Brain microvascular endothelial cell (primary cell): ENCODE data around the gene ME2.
"Not testable (repeated sequence)": the region's sequence is repeated elsewhere in the genome, so short reads cannot be mapped to it uniquely, and the experiment has no call there.

Experiments used
- DNase-seq: peaks from one replicate; pipeline ENCODE4 v3.0.0-alpha.2; 2020
- H3K27ac ChIP-seq: fragments of 250-450 bp; sonication (Bioruptor Pico); 2 replicates; pipeline ENCODE4 v1.5.1; 2020; ENCODE audit warnings: mild to moderate bottlenecking, moderate library complexity
- H3K27me3 ChIP-seq: fragments of 250-450 bp; sonication (Bioruptor Pico); replicated peaks from 2 replicates; pipeline ENCODE4 v1.5.1; 2020; ENCODE audit warnings: mild to moderate bottlenecking
- H3K36me3 ChIP-seq: fragments of 250-450 bp; sonication (Bioruptor Pico); replicated peaks from 2 replicates; pipeline ENCODE4 v1.5.1; 2020; ENCODE audit warnings: mild to moderate bottlenecking
- H3K4me3 ChIP-seq: 2 replicates; pipeline ENCODE4 v1.5.1; 2011; ENCODE audit warnings: low read depth, mild to moderate bottlenecking, control low read depth, low read length, moderate library complexity
- in situ Hi-C: cut with HindIII; loops from 2 replicates; pipeline ENCODE4 v1.10.0; 2017; ENCODE audit warnings: low sequenced_read_pairs, low pct_ligation_motif_present
- TF ChIP-seq, protein P1 (sequence below): IDR thresholded peaks from 2 replicates; pipeline ENCODE4 v1.5.1; 2011; ENCODE audit warnings: low read depth, mild to moderate bottlenecking, moderate library complexity, low read length, control low read depth, inconsistent platforms; ENCODE audit errors: missing control alignments

Gene ME2

DNA sequence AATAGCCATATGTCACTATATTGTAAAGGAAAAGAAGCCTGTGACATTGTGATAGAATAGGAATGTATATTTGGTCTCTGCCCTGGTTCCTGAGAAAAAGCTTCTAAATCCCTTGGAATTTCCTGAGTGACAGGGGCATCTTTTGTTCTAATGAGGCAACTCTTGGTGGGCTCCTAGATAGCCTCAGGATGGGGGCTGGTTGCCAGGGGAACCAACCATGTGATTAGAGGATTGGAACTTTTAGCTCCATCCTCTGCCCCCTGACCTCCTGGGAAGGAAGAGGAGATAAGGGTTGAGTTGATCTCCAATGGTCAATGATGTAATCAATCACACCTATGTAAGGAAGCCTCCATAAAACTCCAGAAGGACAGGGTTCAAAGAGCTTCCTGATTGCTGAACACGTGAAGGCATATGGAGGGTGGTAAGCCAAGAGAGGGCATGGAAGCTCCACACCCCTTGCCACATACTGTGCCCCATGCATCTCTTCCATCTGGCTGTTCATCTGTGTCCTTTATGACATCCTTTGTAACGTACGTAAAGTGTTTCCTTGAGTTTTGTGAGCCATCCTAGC, 2.9 kb upstream of the ME2 start:
- DNase-seq, result no peak
- H3K27me3 ChIP-seq, result no peaks in the 10 kb centered on the region
- H3K36me3 ChIP-seq, result no peaks in the 10 kb centered on the region
- TF ChIP-seq, protein P1, sequence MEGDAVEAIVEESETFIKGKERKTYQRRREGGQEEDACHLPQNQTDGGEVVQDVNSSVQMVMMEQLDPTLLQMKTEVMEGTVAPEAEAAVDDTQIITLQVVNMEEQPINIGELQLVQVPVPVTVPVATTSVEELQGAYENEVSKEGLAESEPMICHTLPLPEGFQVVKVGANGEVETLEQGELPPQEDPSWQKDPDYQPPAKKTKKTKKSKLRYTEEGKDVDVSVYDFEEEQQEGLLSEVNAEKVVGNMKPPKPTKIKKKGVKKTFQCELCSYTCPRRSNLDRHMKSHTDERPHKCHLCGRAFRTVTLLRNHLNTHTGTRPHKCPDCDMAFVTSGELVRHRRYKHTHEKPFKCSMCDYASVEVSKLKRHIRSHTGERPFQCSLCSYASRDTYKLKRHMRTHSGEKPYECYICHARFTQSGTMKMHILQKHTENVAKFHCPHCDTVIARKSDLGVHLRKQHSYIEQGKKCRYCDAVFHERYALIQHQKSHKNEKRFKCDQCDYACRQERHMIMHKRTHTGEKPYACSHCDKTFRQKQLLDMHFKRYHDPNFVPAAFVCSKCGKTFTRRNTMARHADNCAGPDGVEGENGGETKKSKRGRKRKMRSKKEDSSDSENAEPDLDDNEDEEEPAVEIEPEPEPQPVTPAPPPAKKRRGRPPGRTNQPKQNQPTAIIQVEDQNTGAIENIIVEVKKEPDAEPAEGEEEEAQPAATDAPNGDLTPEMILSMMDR, result no peak
- H3K4me3 ChIP-seq, result no peak overlapping the region
- H3K27ac ChIP-seq, result no peak overlapping the region
- in situ Hi-C loops, result no loop called here

GRCh38 chr18:50877545-50878265, 1.2 kb upstream of the ME2 start:
- Histone ChIP-seq H3K27ac (no peak overlapping the region), H3K4me3 (peak overlapping the region; percentile 91), H3K27me3 (no peaks in the 10 kb centered on the region), H3K36me3 (no peaks in the 10 kb centered on the region)
- TF ChIP-seq, protein P1, result no peak
- no peak for DNase-seq
- in situ Hi-C loops, result no loop called here

DNA sequence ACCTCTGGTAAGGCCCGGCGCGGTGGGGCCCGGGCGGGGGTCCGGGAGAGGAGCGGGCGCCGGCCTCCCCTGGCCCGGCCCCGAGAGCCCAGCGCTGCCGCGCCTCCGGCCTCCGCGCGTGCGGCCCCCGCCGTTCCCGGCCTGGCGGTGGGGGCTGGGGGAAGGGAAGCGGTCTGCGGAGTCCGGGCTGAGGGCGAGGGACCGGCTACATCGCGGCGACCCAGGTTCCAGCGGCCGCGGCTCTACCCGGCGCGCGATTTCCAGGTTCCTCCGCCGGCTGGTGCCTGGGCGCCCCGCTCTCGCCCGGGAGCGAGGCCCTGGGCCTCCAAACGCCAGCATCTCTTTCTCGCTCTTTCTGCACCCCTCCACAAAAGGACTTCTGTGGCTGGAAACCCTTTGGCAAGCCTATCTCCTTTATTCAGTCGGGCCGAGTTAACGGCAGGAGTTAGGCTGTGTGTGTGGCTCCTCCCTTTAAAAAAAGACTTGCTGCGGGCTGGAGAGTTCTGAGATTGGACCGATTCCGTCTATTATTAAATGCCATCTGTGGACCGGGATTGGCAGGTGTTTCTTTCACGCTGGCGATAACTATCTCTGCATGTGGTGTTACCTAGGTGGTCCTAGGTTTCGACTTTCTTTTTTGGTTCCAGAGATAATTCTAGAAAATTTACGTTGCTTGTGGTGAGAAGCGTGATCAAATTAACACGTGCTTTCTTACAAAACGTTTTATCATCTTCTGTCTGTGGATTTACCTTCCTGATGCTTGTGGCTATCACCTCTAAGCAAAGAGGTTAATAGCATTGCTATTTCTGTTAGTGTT, 592 bp downstream of the ME2 start:
- Histone ChIP-seq H3K27me3 (no peaks in the 10 kb centered on the region), H3K4me3 (peak overlapping the region; percentile 91), H3K27ac (peak overlapping the region; percentile 5), H3K36me3 (no peaks in the 10 kb centered on the region)
- in situ Hi-C loops, result no loop called here
- peak; percentile 42 for DNase-seq
- TF ChIP-seq, protein P1, result no peak

DNA sequence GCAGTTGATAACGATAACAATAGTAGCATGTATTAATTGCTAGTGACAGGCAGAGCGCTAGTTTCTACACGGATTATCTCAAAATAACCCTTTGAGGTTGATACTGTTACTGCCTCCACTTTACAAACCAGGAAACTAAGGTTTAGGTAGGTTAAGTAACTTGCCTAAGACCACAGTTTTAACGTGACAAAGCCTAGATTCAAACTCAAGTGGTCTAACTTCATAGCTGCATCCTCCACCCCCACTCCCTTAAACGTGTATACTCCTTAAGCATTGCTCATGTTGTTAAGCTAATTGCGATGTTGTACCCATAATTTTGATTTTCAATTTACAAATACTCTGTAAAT, 1.2 kb downstream of the ME2 start:
- H3K4me3 ChIP-seq, result peak overlapping the region; percentile 91
- in situ Hi-C loops, result no loop called here
- DNase-seq, result no peak
- TF ChIP-seq, protein P1, result no peak
- no peak overlapping the region for H3K27ac ChIP-seq
- no peaks in the 10 kb centered on the region for H3K36me3 ChIP-seq
- no peaks in the 10 kb centered on the region for H3K27me3 ChIP-seq

GRCh38 chr18:50880944-50881343, 2.0 kb downstream of the ME2 start:
- H3K36me3 ChIP-seq, H3K4me3 ChIP-seq, DNase-seq, H3K27me3 ChIP-seq, in situ Hi-C loops, H3K27ac ChIP-seq: not testable (repeated sequence)

DNA sequence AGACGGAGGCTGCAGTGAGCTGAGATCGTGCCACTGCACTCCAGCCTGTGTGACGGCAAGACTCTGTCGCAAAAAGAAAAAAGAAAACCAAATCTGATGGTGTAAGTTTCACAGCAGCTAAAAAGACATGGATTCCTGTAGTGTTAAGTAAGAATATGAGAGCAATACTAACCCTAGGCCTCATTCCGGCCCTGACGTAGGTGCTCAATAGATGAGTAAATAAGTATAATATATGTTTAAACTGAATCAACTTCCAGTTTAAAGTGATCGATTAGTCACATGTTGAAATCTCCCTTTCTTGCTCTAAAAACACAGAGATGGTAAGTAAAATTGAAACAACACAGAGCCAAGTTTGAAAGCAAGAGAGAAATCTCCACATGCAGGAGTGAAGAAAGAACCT, 8.0 kb downstream of the ME2 start:
- in situ Hi-C loops, result no loop called here
- Histone ChIP-seq H3K4me3 (no peak overlapping the region), H3K27ac (no peak overlapping the region), H3K27me3 (no peaks in the 10 kb centered on the region), H3K36me3 (no peaks in the 10 kb centered on the region)
- TF ChIP-seq, protein P1, result no peak
- DNase-seq, result no peak
